Stimulated activated naive CD8-positive, alpha-beta T cell treated with anti-CD3 and anti-CD28 coated beads, Interleukin-15, amount 100 ng/mL, for 72 hours (primary cell): Measurements from ENCODE around the gene SORCS1.

Experiments used
- ATAC-seq: fragments of 150-1000 bp; cut with Tn5 transposase; 2 replicates; pipeline ENCODE4 v1.10.0; 2021; ENCODE audit warnings: mild to moderate bottlenecking, moderate library complexity
- DNase-seq, 2 donors: peaks; one replicate each; pipeline ENCODE4 v3.0.0; 2021 to 2022
- H3K27ac Mint-ChIP-seq, 2 donors: one replicate each; pipeline ENCODE4 v1.8.0; 2022; ENCODE audit warnings: mild to moderate bottlenecking in 2 of 2, mixed read lengths in 2 of 2, moderate library complexity in 2 of 2
- H3K27me3 Mint-ChIP-seq: one replicate; pipeline ENCODE4 v1.8.0; 2022; ENCODE audit warnings: mixed read lengths
- H3K4me1 Mint-ChIP-seq: one replicate; pipeline ENCODE4 v1.8.0; 2022; ENCODE audit warnings: mild to moderate bottlenecking, mixed read lengths
- H3K4me3 Mint-ChIP-seq, 2 donors: one replicate each; pipeline ENCODE4 v1.8.0; 2022; ENCODE audit warnings: mild to moderate bottlenecking in 2 of 2, mixed read lengths in 2 of 2, moderate library complexity in 1 of 2
- H3K9me3 Mint-ChIP-seq, 2 donors: one replicate each; pipeline ENCODE4 v1.8.0; 2022; ENCODE audit warnings: mixed read lengths in 2 of 2

Gene SORCS1

GRCh38 chr10:107163881-107164861 is at the start of gene SORCS1:
Gene SORCS1, minus strand, starts transcription at chr10:107164706.
- Mint-ChIP-seq H3K27me3 (peaks cover 29% of the 10 kb centered on the region), H3K9me3 (peaks cover 6 to 7% of the 10 kb centered on the region in 2 donors), H3K4me3 (no peak within 1 kb of the TSS), H3K4me1 (peaks cover 6% of the 10 kb centered on the region), H3K27ac (no peak within 1 kb of the TSS)
- DNase-seq (no peak), ATAC-seq (no peak)

DNA sequence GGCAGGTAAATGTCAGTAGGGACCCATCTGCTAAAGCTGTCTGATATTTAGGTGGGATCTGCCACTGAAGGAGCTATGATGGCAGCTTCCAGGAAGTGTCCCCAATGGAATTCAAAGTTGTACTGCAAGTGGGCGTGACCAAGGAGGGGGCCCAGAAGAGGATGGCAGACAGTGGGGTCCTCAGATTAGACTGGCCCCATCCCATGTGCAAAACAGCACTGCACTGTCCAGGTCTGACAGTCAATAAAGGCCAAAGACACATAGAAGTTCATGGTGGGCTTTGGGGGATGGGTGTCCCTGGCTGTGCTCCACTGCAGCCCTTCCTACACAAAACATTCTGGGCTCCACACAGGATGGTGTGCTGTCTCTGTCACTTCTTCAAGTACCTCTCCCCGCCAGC is 49.8 kb upstream of the SORCS1 start:
- Mint-ChIP-seq H3K4me1 (no peaks in the 10 kb centered on the region), H3K9me3 (peaks cover 18 to 21% of the 10 kb centered on the region in 2 donors), H3K27me3 (no peaks in the 10 kb centered on the region), H3K4me3 (no peak overlapping the region), H3K27ac (no peak overlapping the region)
- no peak for DNase-seq
- no peak for ATAC-seq

DNA sequence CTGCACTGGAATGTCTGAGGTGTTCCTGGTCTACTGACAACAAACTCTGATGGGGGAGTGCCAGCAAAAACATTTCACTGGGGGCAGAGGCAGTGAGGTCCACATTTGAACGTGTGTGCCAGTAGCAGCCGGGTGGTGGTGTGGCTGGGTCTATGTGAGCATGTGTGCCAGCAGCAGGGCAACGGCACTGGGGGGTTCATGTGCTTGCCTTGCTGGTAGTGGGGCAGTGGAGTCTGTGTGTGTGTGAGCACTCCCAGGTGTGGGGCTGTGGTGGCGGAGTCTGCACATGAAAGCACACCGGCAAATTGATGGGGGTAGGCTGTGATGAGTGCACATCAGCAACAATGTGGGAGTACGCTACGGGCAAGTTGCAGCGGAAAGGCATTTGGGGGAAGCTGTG is 49.4 kb upstream of the SORCS1 start:
- no peak overlapping the region for H3K4me3 Mint-ChIP-seq
- DNase-seq = no peak

DNA sequence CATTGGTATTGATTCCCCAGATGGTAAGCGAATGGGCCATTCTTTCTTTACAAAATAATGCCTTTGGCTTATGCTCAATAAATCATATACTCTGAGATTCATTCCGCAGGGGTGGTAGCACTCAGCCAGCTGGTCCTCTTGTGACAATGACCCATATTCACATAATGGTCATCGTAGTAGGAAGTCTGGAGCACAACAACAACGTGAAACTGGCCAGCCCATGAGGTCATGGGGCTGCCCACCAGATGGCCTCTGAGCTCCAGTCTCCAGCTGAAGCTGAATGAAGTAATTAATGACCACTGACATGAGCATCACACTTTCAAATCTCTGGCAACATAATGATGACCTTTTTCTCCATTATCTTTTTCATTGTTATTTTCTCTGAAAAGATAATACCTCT is 42.3 kb upstream of the SORCS1 start:
- Mint-ChIP-seq H3K4me1 (no peaks in the 10 kb centered on the region), H3K9me3 (peaks cover 12 to 21% of the 10 kb centered on the region in 2 donors), H3K27me3 (no peaks in the 10 kb centered on the region), H3K4me3 (no peak overlapping the region), H3K27ac (no peak overlapping the region)
- DNase-seq (no peak), ATAC-seq (no peak)

More for the DNA sequence above, 49.4 kb upstream of the SORCS1 start:
- Mint-ChIP-seq H3K27me3 (no peaks in the 10 kb centered on the region), H3K9me3 (peaks cover 18 to 21% of the 10 kb centered on the region in 2 donors), H3K4me1 (no peaks in the 10 kb centered on the region), H3K27ac (no peak overlapping the region)
- no peak for ATAC-seq

DNA sequence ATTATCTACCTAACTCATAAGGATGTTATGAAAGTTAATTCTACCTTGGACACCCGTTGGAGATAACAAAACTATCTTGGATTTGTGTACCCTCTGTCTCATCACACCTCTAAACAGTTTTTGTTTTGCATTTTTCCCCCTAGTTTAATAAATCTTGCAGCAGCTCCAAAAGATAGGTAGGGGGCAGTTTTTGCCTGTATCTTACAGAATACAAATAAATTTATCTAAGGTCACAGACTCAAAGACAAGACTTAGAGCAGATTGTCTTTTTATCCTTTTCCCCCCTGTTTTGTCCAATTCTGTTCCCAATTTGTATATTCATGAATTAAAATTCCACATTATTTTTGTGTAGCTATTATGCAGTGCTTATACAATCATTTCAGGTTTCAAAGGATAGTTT is 5.0 kb upstream of the SORCS1 start:
- no peak for DNase-seq
- Mint-ChIP-seq H3K27ac (no peak overlapping the region), H3K4me1 (peaks cover 6% of the 10 kb centered on the region), H3K27me3 (peaks cover 11% of the 10 kb centered on the region), H3K9me3 (peaks cover 10 to 13% of the 10 kb centered on the region in 2 donors), H3K4me3 (no peak overlapping the region)
- ATAC-seq = no peak

GRCh38 chr10:107168738-107169137 is 4.2 kb upstream of the SORCS1 start:
- Mint-ChIP-seq H3K27me3 (peaks cover 18% of the 10 kb centered on the region), H3K9me3 (peaks cover 10 to 13% of the 10 kb centered on the region in 2 donors), H3K4me1 (peaks cover 6% of the 10 kb centered on the region), H3K4me3 (no peak overlapping the region), H3K27ac (no peak overlapping the region)
- ATAC-seq (no peak), DNase-seq (no peak)

DNA sequence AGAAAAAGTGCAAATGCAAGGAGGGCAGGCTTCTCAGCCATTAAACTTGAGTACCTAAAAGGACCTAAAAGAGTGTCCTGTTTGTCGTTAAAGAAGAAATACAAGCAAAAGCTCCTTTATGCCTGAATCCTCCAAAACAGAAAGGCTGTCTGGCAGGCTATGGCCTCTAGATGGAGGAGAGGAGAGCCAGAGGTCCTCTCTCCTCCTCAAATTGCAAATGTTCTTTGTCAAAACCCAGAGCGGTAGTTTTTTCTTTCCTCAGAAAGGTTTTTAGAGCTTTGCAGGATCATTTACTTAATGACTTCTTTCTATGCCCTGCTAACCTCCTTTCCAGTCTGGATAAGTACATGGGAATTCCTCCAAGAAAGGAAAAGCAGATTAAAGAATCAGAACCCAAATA is 1.9 kb upstream of the SORCS1 start:
- DNase-seq (no peak), ATAC-seq (no peak)
- H3K27me3 Mint-ChIP-seq = peaks cover 29% of the 10 kb centered on the region
- peaks cover 6 to 7% of the 10 kb centered on the region in 2 donors for H3K9me3 Mint-ChIP-seq
- no peak overlapping the region for H3K4me3 Mint-ChIP-seq
- H3K27ac Mint-ChIP-seq = no peak overlapping the region
- H3K4me1 Mint-ChIP-seq = peaks cover 6% of the 10 kb centered on the region

DNA sequence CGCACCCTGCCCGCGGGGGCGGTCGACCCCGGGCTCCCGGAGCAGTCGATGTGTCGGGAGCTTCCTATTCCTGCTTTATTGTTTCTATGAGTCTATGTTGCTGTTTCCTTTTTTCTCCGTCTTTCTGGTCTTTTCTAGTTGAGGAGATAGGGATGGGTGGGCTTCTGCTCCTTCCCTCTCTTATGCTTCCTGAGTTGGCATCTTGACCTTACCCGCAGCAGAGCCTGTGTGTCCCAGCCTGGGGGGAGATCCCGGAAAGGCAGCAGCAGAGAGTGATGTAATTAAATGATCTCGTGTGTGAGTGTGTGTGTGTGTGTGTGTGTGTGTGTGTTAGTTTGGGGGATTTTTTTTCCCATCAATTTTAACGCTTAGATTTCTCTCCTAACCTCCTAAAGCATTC is 486 bp upstream of the SORCS1 start:
- DNase-seq = no peak
- no peak overlapping the region for H3K4me3 Mint-ChIP-seq
- ATAC-seq = no peak

DNA sequence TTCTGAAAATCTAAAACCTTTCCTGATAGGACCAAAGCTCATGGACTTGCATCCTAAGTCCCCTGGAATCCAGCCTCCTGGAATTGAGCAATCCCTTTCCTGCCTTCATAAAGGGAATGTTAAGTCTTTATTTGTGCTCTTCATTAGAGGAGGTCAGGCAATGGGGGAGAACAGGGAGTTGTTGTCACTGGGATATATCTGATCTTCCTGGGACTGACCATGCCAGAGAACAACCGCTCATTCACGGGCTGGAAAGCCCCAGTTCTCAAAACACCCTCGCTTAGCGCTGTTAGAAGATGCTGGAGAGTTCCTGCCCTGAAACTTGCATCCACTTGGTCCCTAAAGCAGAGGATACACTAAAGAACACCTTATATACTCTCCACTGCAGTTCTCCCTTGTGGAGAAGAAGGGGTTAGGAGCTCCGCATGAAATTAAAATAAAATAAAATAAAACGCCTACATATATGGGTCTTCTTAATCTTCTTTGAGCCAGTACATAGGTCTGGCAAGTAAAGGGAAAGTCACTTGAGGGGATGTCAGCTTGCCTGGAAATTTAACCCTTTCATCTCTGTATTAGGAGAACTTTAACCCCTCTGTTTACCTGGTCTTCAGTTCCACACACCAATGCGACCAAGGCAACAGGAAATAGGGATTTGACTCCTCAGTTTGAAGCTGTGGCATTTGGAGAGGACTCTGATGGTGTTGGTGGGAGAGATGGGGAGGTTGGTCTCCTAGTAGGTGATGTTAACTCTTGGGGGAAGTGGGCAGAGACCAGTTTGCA is 1.2 kb downstream of the SORCS1 start:
- peaks cover 6% of the 10 kb centered on the region for H3K4me1 Mint-ChIP-seq
- H3K4me3 Mint-ChIP-seq = no peak overlapping the region
- DNase-seq = no peak
- no peak overlapping the region for H3K27ac Mint-ChIP-seq
- H3K27me3 Mint-ChIP-seq = peaks cover 29% of the 10 kb centered on the region
- ATAC-seq = no peak
- peaks cover 6 to 7% of the 10 kb centered on the region in 2 donors for H3K9me3 Mint-ChIP-seq

More for the DNA sequence above, 486 bp upstream of the SORCS1 start:
- peaks cover 29% of the 10 kb centered on the region for H3K27me3 Mint-ChIP-seq
- no peak overlapping the region for H3K27ac Mint-ChIP-seq
- peaks cover 6 to 7% of the 10 kb centered on the region in 2 donors for H3K9me3 Mint-ChIP-seq
- peaks cover 6% of the 10 kb centered on the region for H3K4me1 Mint-ChIP-seq

- Mint-ChIP-seq H3K27me3 (peaks cover 29% of the 10 kb centered on the region), H3K4me3 (no peak overlapping the region), H3K9me3 (peaks cover 6 to 7% of the 10 kb centered on the region in 2 donors)
Observed at GRCh38 chr10:107160866-107161265, 3.6 kb downstream of the SORCS1 start.

GRCh38 chr10:107159871-107160270 is 4.6 kb downstream of the SORCS1 start:
- ATAC-seq (no peak), DNase-seq (no peak)
- peaks cover under 1 to 3% of the 10 kb centered on the region in 2 donors for H3K9me3 Mint-ChIP-seq
- no peak overlapping the region for H3K4me3 Mint-ChIP-seq
- peaks cover 2% of the 10 kb centered on the region for H3K4me1 Mint-ChIP-seq
- no peak overlapping the region for H3K27ac Mint-ChIP-seq
- H3K27me3 Mint-ChIP-seq = peaks cover 22% of the 10 kb centered on the region

More at GRCh38 chr10:107160866-107161265, 3.6 kb downstream of the SORCS1 start:
- DNase-seq (no peak), ATAC-seq (no peak)
- Mint-ChIP-seq H3K27ac (no peak overlapping the region), H3K4me1 (peaks cover 6% of the 10 kb centered on the region)

- H3K27me3 Mint-ChIP-seq = no peaks in the 10 kb centered on the region
- H3K4me3 Mint-ChIP-seq = no peak overlapping the region
- H3K9me3 Mint-ChIP-seq = peaks cover 8 to 12% of the 10 kb centered on the region in 2 donors
- no peak overlapping the region for H3K27ac Mint-ChIP-seq
- DNase-seq (no peak), ATAC-seq (no peak)
- no peaks in the 10 kb centered on the region for H3K4me1 Mint-ChIP-seq
Observed at GRCh38 chr10:107157071-107157470, 7.4 kb downstream of the SORCS1 start.

- ATAC-seq (no peak), DNase-seq (no peak)
- Mint-ChIP-seq H3K27ac (no peak overlapping the region), H3K4me1 (no peaks in the 10 kb centered on the region), H3K27me3 (no peaks in the 10 kb centered on the region), H3K9me3 (peaks cover 35 to 39% of the 10 kb centered on the region in 2 donors), H3K4me3 (no peak overlapping the region)
Observed at GRCh38 chr10:107152087-107152486, 12.4 kb downstream of the SORCS1 start.

GRCh38 chr10:107148906-107149305 is 15.6 kb downstream of the SORCS1 start:
- H3K9me3 Mint-ChIP-seq = peaks cover 45 to 52% of the 10 kb centered on the region in 2 donors
- no peak overlapping the region for H3K27ac Mint-ChIP-seq
- H3K4me3 Mint-ChIP-seq = no peak overlapping the region
- H3K27me3 Mint-ChIP-seq = no peaks in the 10 kb centered on the region
- no peak for DNase-seq
- ATAC-seq = no peak
- H3K4me1 Mint-ChIP-seq = no peaks in the 10 kb centered on the region

GRCh38 chr10:107144490-107144889 is 20.0 kb downstream of the SORCS1 start:
- H3K9me3 Mint-ChIP-seq = peaks cover 18 to 24% of the 10 kb centered on the region in 2 donors
- no peaks in the 10 kb centered on the region for H3K27me3 Mint-ChIP-seq
- no peak for ATAC-seq
- H3K4me1 Mint-ChIP-seq = no peaks in the 10 kb centered on the region
- DNase-seq = no peak
- H3K4me3 Mint-ChIP-seq = no peak overlapping the region
- no peak overlapping the region for H3K27ac Mint-ChIP-seq
